HG03060 (cell line): Measurements from ENCODE around the gene GPBP1L1.

Source experiments
- ATAC-seq: cut with Tn5 transposase; IDR thresholded peaks from one replicate; pipeline ENCODE4 v1.9.1; 2021; ENCODE audit warnings: low read depth, moderate number of reproducible peaks; ENCODE audit not compliant: unreplicated experiment

The GPBP1L1 gene

GRCh38 chr1:45643978-45644377 is 42.4 kb downstream of the GPBP1L1 start:
- ATAC-seq, result no peak

DNA sequence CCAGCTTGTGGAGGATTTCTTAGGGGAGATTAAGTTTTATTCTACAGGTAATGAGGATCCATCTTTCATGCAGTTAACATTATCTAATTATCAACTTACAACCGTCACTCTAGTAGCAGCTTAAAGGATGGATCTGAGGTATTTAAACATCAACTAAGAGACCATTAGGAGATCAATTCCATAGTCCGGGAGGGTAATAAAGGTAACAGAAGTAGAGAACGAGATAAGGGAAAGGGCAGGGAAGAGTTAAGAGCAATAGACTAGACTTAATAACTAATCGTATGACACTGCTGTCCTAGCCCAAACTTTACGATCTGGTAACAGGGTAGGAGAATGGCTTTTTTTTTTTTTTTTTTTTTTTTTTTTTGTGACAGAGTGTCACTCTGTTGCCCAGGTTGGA is 43.0 kb downstream of the GPBP1L1 start:
- ATAC-seq, result no peak

DNA sequence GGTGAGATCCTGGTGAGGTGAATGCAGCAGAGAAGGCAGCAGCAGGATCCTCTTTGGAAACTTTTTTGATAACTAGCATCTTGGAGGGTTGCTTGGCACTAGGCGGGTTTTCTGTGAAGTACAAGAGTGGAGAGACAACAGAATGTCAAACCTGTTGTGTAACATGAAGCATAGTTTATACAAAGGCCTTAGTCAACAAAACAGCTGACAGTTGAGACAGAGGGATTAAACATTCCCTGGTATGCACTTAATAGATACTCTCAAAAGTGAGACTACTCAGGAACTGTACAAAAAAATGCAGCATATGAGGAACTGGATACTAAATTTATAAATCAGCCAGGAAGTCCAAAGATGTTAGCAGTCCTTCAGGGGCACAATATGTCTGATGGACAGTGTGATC is 46.0 kb downstream of the GPBP1L1 start:
- ATAC-seq, result no peak

- ATAC-seq, result no peak
Observed at GRCh38 chr1:45635211-45635610, 51.1 kb downstream of the GPBP1L1 start.

DNA sequence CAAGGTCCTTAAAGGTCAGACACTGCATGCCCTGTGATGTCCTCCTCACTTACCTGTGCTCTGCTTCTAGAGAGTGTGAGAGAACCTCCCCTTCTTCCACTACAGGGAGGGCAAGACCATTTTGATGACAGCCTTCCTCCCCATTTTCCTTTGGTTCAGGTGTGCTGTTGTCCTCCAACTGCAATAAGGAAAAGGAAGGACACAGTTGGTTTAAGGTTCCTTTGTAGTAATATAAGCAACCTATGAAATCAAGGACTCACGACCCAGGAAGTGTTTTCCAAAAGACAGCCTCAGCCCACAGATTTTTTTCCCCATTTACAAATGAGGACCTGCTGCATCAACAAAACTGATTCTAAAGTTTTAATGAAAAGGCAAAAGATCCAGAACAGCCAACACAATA is 55.9 kb downstream of the GPBP1L1 start:
- ATAC-seq, result no peak

GRCh38 chr1:45629035-45629434 is 57.3 kb downstream of the GPBP1L1 start:
- no peak for ATAC-seq

GRCh38 chr1:45623972-45624371 is 62.4 kb downstream of the GPBP1L1 start, which contains the start of gene CCDC17:
TSS of gene CCDC17 (minus strand) at chr1:45624054. CDS start at chr1:45623909, 145 bp downstream.
- no peak for ATAC-seq

DNA sequence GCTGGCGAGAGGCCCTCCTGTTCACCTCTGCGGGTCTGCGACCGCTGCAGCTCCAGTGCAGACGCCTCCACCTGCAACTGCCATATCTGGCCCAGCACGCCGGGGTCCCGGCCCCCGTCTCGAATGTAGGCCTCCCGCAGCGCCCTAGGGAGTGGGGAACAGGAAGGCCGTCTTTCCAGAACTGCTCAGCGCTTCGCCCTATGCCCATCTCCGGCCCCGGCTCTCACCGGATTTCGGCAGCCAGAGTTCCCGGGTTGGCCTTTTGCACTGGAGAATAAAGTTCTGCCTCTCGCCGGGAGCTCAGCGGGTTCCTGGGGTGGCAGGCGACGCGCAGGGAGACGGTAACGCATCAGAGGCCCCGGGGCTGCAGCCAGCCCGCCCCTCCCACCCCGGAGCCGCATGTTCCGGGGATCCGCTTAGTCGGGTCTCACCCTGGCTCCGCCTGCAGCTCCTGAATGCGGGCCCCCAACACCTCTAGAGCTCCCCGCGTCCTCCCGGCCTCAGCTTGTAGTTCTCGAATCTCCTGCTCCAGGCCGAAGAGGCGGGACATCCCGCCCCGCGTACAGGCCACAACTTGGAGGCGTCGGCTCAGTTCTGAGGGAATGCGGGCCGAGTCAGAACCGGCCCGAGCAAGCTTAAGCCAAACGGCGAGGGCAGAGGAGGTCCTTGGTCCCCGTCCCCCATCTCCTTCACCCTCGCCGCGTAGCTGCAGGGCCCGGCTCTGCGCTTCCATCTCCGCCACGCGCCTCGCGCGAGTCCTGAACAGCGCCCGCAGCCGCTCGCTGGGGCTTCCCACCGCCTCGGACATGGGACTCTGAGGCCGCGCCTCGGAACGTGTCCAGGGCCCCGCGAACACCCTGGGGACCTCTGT is 63.6 kb downstream of the GPBP1L1 start:
- no peak for ATAC-seq

DNA sequence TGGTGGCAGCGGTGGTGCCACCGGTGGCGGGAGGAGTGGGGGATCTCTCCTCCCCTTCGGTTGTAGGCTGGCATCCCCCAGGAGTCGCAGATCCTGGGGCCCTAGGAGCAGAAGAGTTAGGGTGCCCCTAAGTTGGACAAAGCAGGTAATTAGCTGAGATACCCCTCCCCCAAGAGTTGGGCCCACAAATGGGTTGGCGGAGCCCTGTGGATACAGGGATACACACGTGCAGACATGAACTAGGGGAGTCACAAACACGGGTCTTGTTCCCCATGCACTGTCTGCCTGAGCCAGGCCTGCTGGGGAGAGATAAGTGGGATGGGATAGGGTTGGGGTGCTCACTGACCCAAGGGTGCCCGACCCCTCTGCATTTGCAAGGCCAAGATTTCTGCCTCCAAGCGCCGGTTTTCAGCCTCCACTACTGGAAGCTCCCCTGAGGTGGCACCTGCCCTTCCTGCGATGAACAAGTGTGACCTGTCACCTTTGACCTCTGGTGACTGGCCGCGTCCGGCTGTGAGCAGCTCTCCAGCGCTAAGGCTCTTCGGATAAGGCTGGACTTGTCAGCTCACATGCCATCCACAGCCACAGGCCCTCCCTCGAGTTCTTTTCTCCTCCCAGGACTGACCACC is 64.3 kb downstream of the GPBP1L1 start:
- ATAC-seq, result no peak

DNA sequence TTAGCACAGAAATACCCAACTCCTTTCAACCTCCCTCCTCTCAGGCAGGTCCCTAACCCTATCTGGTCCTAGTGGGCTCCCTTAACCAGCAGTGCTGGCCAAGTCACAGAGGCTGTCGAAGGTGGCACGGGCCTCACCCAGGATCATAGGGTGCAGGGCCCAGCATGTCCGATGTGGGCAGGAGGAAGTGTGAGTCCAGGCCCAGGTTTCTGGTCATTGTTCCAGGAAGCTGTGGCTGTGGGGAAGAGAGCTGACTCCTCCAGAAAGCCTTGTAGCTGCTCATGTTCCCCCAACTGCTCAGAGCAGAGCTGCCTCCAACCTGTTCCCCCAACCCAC is 64.9 kb downstream of the GPBP1L1 start:
- no peak for ATAC-seq

DNA sequence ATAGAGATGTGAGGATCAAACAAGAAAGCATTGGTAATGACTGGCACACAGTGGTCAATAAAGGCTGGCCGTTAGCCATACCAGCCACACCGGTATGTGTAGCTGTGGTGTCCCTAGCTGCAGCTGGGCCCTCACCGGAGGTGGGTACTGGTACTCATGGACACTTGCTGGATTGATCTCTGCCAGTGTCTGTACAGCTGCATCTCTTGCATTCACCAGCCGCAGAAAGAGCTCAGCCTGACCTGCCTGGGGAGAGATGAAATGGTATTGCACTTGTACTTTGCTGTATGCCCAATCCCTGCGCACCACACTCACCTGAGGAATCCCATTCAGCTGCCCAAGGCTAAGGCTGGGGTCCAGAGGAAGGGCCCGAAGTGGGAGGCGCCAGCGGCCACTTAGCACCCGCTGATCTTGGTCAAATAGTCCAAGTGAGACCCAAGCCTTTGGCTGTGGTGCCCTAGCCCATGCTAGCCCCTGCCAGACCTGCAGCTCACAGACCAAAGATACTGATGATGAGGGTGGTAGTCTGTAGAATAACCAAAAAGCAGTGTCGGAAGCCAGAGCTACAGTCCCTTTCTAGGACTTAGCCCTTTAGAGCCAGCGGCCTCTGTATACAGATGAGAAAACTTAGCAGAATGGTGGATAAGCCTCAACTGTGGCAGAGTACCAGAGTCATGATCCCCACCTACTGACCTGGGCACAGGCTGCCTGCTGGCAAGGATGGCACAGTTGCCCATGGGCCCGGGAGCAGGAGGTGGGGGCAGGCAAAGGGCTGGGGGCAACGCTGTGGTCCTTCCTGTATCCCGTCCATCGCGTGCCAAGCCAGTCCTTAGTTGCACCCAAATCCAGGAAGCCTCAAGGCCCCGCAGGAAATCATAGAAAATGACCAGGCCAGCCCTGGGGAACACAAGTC is 65.5 kb downstream of the GPBP1L1 start:
- ATAC-seq, result no peak

- no peak for ATAC-seq
Observed at GRCh38 chr1:45619149-45619921, 67.0 kb downstream of the GPBP1L1 start.

DNA sequence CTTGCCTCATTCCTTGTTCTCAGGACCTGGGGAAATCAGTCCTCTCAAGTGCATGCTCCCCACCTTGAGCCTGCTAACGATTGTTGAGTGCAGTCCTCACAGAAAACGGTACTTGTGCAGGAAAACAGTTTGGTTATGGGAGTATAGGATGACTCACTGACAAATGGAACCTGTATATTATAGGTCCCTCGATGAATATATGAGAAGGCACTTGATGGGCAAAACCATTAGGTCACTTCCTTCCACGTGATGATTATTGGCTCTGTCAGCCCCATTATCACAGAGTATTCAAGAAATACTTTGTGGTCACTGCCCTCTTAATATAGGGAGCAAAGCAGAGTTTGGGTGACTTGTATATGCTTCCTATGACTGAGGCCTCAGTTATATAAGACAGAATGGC is 68.7 kb downstream of the GPBP1L1 start:
- ATAC-seq, result no peak

DNA sequence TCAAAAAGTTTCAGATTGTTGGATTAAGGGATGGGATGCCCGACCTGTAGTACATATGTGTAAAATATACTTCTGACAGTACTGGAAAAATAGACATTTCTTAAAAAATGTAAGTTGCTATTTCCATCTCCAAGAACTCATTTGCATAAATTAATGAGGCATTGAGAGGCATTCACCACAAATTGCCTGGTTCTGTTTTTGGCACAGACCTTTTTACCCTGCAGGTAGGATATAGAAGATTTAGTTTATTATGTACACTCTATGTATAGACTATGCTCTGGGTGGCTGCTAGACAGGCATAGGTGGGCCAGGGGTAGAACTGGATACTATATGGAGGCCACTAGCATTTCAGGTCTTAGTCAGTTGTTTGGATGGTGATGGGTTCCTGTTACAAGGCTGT is 70.4 kb downstream of the GPBP1L1 start:
- ATAC-seq, result no peak

- no peak for ATAC-seq
Observed at GRCh38 chr1:45612941-45613579, 73.3 kb downstream of the GPBP1L1 start.

- ATAC-seq, result no peak
Observed at GRCh38 chr1:45610589-45611226, 75.6 kb downstream of the GPBP1L1 start.

DNA sequence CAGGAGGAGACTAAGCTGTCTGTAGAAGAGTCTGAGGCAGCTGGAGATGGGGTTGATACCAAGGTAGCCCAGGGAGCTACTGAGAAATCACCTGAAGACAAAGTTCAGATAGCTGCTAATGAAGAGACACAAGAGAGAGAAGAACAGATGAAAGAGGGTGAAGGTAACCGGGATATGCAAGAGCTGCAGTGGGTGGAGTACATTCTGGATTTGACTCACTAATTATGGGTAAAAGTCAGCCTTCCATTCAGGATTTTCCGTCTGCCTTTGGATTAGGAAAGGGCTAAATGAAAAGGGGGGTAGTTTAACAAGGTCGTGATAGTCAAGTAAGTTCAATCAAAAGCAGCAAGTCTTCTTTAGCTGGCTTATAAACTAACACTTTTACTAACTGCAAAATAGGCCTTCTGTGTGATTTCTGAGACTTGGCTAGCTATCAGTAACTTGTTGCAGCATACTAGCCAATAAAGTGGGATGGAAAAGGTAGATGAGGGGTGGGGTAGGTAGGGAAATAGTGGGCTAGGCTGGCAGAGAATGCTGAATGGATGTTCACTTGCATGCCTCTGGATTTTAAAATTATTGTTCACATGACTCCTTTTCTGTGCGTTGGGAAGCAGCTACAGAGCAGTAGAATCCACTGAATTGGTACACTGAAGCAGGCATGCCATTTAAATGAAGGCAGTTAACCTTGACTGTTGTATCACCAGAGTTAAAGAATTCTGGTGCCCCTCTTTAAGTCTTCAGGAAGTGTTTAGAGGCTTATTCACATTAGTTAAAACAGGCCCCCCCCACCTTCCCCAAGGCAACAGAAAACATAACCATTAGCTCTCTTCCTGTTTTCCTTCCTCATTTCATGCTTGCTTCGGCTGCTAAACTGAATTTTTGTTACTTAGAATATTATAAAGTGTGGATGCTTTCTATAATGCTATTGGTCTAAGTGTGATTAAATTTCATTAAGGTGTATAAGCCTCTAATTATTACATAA is 77.9 kb downstream of the GPBP1L1 start:
- no peak for ATAC-seq

DNA sequence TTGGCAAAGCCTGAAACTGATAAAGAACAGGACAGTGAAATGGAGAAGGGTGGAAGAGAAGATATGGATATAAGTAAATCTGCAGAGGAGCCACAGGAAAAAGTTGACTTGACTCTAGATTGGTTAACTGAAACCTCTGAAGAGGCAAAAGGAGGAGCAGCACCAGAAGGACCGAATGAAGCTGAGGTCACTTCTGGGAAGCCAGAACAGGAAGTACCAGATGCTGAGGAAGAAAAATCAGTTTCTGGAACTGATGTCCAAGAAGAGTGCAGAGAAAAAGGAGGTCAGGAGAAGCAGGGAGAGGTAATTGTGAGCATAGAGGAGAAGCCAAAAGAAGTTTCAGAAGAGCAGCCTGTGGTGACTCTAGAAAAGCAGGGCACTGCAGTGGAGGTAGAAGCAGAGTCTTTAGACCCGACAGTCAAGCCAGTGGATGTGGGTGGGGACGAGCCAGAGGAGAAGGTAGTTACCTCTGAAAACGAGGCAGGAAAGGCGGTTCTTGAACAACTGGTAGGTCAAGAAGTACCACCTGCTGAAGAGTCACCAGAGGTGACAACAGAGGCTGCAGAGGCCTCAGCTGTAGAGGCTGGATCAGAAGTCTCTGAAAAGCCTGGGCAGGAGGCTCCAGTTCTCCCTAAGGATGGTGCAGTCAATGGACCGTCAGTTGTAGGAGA is 78.8 kb downstream of the GPBP1L1 start:
- ATAC-seq, result no peak
